Gastrocnemius medialis (tissue), 4 donors: ENCODE results near the gene SPSB4. TPM values are rescaled to one million over a fixed set of nuclear protein-coding genes. Genes with fewer than 3 reads are reported as not detected.
"Not testable (repeated sequence)": the region's sequence is repeated elsewhere in the genome, so short reads cannot be mapped to it uniquely, and the experiment has no call there.

Experiments
- ATAC-seq, 2 donors: fragments of 150-250 bp; one replicate each; pipeline ENCODE4 v1.9.1; 2016
- DNase-seq, 2 donors: peaks; one replicate each; pipeline ENCODE4 v3.0.0-alpha.2; 2019
- H3K27ac ChIP-seq, 4 donors: fragments of 200-600 bp; sonication (generic); 1 replicate in 1 of 4; 2 replicates in 3 of 4; pipeline ENCODE4 v1.5.1; 2016 to 2018; ENCODE audit warnings: mild to moderate bottlenecking in 2 of 4, moderate library complexity in 1 of 4
- H3K27me3 ChIP-seq, 3 donors: fragments of 200-600 bp; sonication (generic) in 2 of 3; 1 replicate in 1 of 3; 2 replicates in 2 of 3; pipeline versions ENCODE4 v1.5.1 to v1.6.0; 2016 to 2019; ENCODE audit warnings: mild to moderate bottlenecking in 1 of 3, moderate library complexity in 1 of 3
- H3K36me3 ChIP-seq, 2 donors: fragments of 200-600 bp; sonication (generic) in 1 of 2; one replicate each; pipeline ENCODE4 v1.5.1; 2017 to 2018
- H3K4me1 ChIP-seq, 2 donors: fragments of 200-600 bp; sonication (generic) in 1 of 2; one replicate each; pipeline ENCODE4 v1.5.1; 2016 to 2017; ENCODE audit warnings: mild to moderate bottlenecking in 2 of 2
- H3K4me3 ChIP-seq, 4 donors: fragments of 200-600 bp; sonication (generic) in 3 of 4; 1 replicate in 1 of 4; 2 replicates in 3 of 4; pipeline ENCODE4 v1.5.1; 2016 to 2019; ENCODE audit warnings: mild to moderate bottlenecking in 2 of 4
- H3K9me3 ChIP-seq, 3 donors: fragments of 200-600 bp; sonication (generic) in 2 of 3; 1 replicate in 1 of 3; 2 replicates in 2 of 3; pipeline ENCODE4 v1.5.1; 2016 to 2019
- CTCF ChIP-seq, 5 experiments: fragments of 450-650 bp in 3 of 5; fragments of 200-600 bp in 2 of 5; sonication (generic) in 2 of 5; IDR thresholded peaks in 4 of 5; conservative IDR thresholded peaks in 1 of 5; 1 replicate in 4 of 5; 2 replicates in 1 of 5; pipeline ENCODE4 v1.5.1; 2016 to 2019; ENCODE audit warnings: antibody characterized with exemption in 5 of 5, mild to moderate bottlenecking in 3 of 5, moderate library complexity in 3 of 5
- POLR2A ChIP-seq, 2 donors: fragments of 450-650 bp; IDR thresholded peaks; one replicate each; pipeline ENCODE4 v1.6.1; 2017; ENCODE audit warnings: antibody characterized with exemption in 2 of 2, mild to moderate bottlenecking in 2 of 2, moderate library complexity in 2 of 2
- in situ Hi-C, 4 donors: fragments of 200-750 bp; cut with MboI; loops; one replicate each; pipeline versions ENCODE4 v1.15.0 to v1.8.0; 2017; ENCODE audit warnings: low sequenced_read_pairs in 4 of 4
- intact Hi-C: fragments of 100-400 bp; cut with DNase I; formaldehyde crosslinking; loops from one replicate; pipeline ENCODE4 v1.15.1; 2023; ENCODE audit warnings: low total_unique reads
- total RNA-seq, 4 donors: library from RNA; depleted of rRNA; stranded (reverse); fragments of >200 nt; gene quantifications; one replicate each; pipeline versions ENCODE4 v1.1.0 to v1.2.3, GENCODE V29; 2016

SPSB4 gene
- total RNA-seq, 4 donors from 2014 or later: 0.35 to 0.81 TPM; not detected in 2

DNA sequence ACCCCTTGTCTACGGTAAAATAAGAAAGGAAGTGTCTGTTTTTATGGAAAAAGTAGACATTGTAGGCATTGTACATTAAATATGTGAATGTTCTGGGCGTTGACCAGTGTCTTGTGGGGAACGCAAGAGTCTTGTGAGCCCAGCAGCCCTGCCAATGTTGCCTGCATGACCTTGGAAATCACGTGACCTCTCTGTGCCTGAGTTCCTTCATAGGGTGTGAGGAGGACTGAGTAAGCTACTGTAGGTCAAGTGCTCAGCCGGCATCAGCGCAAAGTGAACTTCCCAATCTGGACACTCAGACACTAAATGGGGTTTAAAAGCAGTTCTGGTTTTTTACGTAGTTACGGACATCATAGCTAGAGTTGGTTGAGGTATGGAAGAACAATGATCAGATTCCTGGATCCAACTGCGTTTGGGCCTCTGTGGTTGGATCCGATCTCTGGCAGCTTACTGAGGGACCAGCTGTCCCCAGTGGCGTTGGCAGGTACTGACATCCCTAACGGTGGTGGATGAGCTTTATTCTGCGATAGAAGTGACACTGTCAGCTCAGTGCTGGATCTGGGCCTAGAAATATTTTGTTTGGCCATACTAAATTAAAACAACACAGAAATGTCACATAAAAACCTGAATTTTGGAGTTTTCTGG, 63.8 kb downstream of the SPSB4 start:
- DNase-seq (peak in 1 of 2 donors; percentile 52), ATAC-seq (peak in 1 of 2 donors; percentile 53)
- no peaks in the 10 kb centered on the region for H3K4me1 ChIP-seq
- H3K27me3 ChIP-seq: no peaks in the 10 kb centered on the region
- in situ Hi-C loops (loop anchor here in 1 of 4 donors (25.0 kb wide), 1 partner anchor 228 kb away; no protein-coding TSS in a partner anchor), intact Hi-C loops (no loop called here)
- H3K36me3 ChIP-seq: no peaks in the 10 kb centered on the region
- peak overlapping the region; percentile 47 to 57 (median 52) for H3K27ac ChIP-seq
- H3K4me3 ChIP-seq: no peak overlapping the region
- TF ChIP-seq POLR2A (IDR thresholded peaks at IDR 0.05): no peak
- TF ChIP-seq CTCF (IDR thresholded peaks at IDR 0.05 in 4 of 5, conservative IDR thresholded peaks at IDR 0.05 in 1 of 5): peak in 2 of 5 experiments; percentile 31 to 36
- H3K9me3 ChIP-seq: no peaks in the 10 kb centered on the region

DNA sequence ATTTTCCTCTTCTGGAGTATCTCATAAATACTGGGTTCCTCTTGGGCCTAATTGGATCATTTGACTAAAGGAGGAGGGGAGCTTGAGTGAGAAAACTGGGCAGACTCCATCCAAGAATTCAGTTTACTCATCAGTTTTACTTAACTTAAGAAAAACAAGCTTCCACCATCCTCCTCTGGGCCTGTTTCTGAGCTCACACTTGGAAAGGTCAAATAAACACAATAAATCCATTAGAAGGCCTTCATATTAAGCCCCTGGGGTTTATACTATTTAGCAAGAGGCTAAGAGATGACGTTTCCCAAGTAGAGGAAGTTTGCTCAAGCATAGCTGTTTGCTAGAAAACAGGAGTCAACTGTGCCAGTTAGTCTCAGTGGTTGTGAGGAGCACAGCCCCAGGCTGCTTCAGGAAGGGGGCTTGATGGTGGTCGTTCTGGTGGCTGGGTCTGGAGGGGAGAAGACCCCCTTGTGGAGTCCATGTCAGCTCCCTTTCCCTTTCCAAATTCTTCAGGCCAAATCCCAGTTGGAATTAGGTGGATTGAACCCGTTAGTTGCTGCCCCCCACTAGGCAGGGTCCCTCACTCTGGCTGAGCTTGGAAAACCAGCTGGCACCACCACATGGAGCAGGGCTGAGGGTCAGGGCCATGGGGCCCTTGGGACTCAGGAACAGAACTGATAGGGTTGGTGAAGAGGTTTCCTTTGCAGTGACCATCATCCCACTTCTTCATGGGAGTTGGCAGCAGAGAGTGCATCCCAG, 64.8 kb downstream of the SPSB4 start:
- in situ Hi-C loops (loop anchor here in 1 of 4 donors (25.0 kb wide), 1 partner anchor 229 kb away; no protein-coding TSS in a partner anchor), intact Hi-C loops (no loop called here)
- Histone ChIP-seq H3K4me1 (no peaks in the 10 kb centered on the region), H3K27ac (peak overlapping the region; percentile 53 to 67 (median 64)), H3K4me3 (no peak overlapping the region), H3K27me3 (no peaks in the 10 kb centered on the region), H3K36me3 (no peaks in the 10 kb centered on the region), H3K9me3 (no peaks in the 10 kb centered on the region)
- DNase-seq (peak; percentile 43 to 52), ATAC-seq (peak; percentile 89 to 90)
- no peak for TF ChIP-seq POLR2A (IDR thresholded peaks at IDR 0.05)

DNA sequence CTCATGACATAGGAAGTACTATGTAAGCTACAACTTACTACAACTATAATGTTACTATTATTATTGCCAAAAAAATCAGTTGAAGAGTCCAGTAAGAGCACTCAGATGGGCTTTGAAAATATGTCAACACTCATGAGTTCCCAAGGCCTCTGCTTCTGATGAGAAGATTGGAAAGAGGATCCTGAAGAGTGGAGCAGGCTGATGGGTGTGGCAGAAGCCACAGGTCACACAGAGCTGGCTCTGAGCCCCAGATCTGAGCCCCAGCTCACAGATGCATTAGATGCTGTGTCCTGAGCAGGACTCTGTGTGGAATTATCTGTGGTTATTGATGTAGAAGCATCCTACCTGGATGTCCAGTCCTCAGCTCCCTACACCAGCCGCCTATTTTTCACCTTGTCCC, 65.6 kb downstream of the SPSB4 start:
- Histone ChIP-seq H3K4me1 (no peaks in the 10 kb centered on the region), H3K27ac (peak overlapping the region; percentile 22 to 67 (median 64)), H3K9me3 (no peaks in the 10 kb centered on the region), H3K27me3 (no peaks in the 10 kb centered on the region), H3K4me3 (no peak overlapping the region), H3K36me3 (no peaks in the 10 kb centered on the region)
- no peak for DNase-seq
- in situ Hi-C loops: loop anchor here in 1 of 4 donors (25.0 kb wide), 1 partner anchor 229 kb away; no protein-coding TSS in a partner anchor
- intact Hi-C loops: no loop called here
- no peak for TF ChIP-seq POLR2A (IDR thresholded peaks at IDR 0.05)
- no peak for TF ChIP-seq CTCF (IDR thresholded peaks at IDR 0.05 in 4 of 5, conservative IDR thresholded peaks at IDR 0.05 in 1 of 5)
- no peak for ATAC-seq

DNA sequence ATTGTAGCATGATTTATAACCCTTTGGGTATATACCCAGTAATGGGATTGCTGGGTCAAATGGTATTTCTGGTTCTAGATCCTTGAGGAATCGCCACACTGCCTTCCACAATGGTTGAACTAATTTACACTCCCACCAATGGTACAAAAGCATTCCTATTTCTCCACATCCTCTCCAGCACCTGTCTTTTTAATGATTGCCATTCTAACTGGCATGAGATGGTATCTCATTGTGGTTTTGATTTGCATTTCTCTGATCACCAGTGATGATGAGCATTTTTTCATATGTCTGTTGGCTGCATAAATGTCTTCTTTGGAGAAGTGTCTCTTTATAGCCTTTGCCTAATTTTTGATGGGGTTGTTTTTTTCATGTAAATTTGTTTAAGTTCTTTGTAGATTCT, 66.8 kb downstream of the SPSB4 start:
- H3K27ac ChIP-seq, H3K4me3 ChIP-seq, H3K36me3 ChIP-seq, H3K4me1 ChIP-seq, DNase-seq, H3K27me3 ChIP-seq, H3K9me3 ChIP-seq, intact Hi-C loops, ATAC-seq: not testable (repeated sequence)
- in situ Hi-C loops: loop anchor here in 1 of 4 donors (25.0 kb wide), 1 partner anchor 231 kb away; no protein-coding TSS in a partner anchor

DNA sequence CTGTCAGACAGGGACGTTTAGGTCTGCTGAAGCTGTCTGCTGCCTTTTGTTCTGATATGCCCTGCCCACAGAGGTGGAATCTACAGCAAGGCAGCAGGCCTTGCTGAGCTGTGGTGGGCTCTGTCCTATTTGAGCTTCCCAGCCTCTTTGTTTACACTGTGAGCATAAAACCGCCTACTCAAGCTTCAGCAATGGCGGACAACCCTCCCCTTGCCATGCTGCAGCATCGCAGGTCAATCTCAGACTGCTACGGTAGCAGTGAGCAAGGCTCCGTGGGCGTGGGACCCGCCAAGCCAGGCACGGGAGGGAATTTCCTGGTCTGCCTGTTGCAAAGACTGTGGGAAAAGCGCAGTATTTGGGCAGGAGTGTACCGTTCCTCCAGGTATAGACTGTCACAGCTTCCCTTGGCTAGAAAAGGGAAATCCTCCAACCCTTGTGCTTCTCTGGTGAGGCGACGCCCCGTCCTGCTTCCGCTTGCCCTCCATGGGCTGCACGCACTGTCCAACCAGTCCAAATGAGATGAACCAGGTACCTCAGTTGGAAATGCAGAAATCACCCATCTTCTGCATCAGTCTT, 71.4 kb downstream of the SPSB4 start:
- Histone ChIP-seq H3K4me3 (no peak overlapping the region), H3K9me3 (no peaks in the 10 kb centered on the region), H3K4me1 (peaks cover 12% of the 10 kb centered on the region in 2 donors), H3K27ac (no peak overlapping the region), H3K27me3 (no peaks in the 10 kb centered on the region), H3K36me3 (no peaks in the 10 kb centered on the region)
- DNase-seq (no peak), ATAC-seq (no peak)
- intact Hi-C loops (no loop called here), in situ Hi-C loops (loop anchor here in 1 of 4 donors (25.0 kb wide), 1 partner anchor 235 kb away; no protein-coding TSS in a partner anchor)
- TF ChIP-seq POLR2A (IDR thresholded peaks at IDR 0.05): no peak
- no peak for TF ChIP-seq CTCF (IDR thresholded peaks at IDR 0.05 in 4 of 5, conservative IDR thresholded peaks at IDR 0.05 in 1 of 5)
